Gastroesophageal sphincter (tissue), 4 donors: Measurements from ENCODE around the gene BASP1. TPM values are rescaled to one million over a fixed set of nuclear protein-coding genes. Genes with fewer than 3 reads are reported as not detected.
"Not testable (repeated sequence)": the region's sequence is repeated elsewhere in the genome, so short reads cannot be mapped to it uniquely, and the experiment has no call there.

ENCODE experiments used
- ATAC-seq: fragments of 150-250 bp; one replicate; pipeline ENCODE4 v1.9.1; 2016; ENCODE audit warnings: mild to moderate bottlenecking, moderate library complexity
- H3K27ac ChIP-seq, 4 donors: fragments of 200-600 bp; sonication (generic) in 3 of 4; 1 replicate in 3 of 4; 2 replicates in 1 of 4; pipeline ENCODE4 v1.5.1; 2016 to 2019
- H3K27me3 ChIP-seq: fragments of 200-600 bp; sonication (generic); one replicate; pipeline ENCODE4 v1.5.1; 2019
- H3K36me3 ChIP-seq, 2 donors: fragments of 200-600 bp; sonication (generic); one replicate each; pipeline ENCODE4 v1.5.1; 2019; ENCODE audit warnings: control low read depth in 1 of 2
- H3K4me1 ChIP-seq, 3 donors: fragments of 200-600 bp; sonication (generic); 1 replicate in 2 of 3; 2 replicates in 1 of 3; pipeline ENCODE4 v1.5.1; 2016 to 2019; ENCODE audit warnings: control low read depth in 2 of 3
- H3K4me3 ChIP-seq, 2 donors: fragments of 200-600 bp; sonication (generic); one replicate each; pipeline ENCODE4 v1.5.1; 2019; ENCODE audit warnings: mild to moderate bottlenecking in 1 of 2, moderate library complexity in 1 of 2
- H3K9me3 ChIP-seq, 3 donors: fragments of 200-600 bp; sonication (generic); one replicate each; pipeline ENCODE4 v1.5.1; 2017 to 2019; ENCODE audit warnings: control low read depth in 2 of 3
- EP300 ChIP-seq: sonication (generic); formaldehyde crosslinking; IDR thresholded peaks from one replicate; pipeline ENCODE4 v1.6.1; 2017; ENCODE audit warnings: antibody characterized with exemption, mild to moderate bottlenecking
- POLR2A ChIP-seq, 2 donors: fragments of 450-650 bp; IDR thresholded peaks; one replicate each; pipeline ENCODE4 v1.6.1; 2017; ENCODE audit warnings: antibody characterized with exemption in 2 of 2, mild to moderate bottlenecking in 2 of 2, moderate library complexity in 1 of 2
- POLR2AphosphoS5 ChIP-seq: sonication (generic); formaldehyde crosslinking; IDR thresholded peaks from one replicate; pipeline ENCODE4 v1.6.1; 2017; ENCODE audit warnings: antibody characterized with exemption
- WGBS, 2 donors: methylation state at CpG; one replicate each; pipeline ENCODE4 v1.1.5; 2018; ENCODE audit warnings: low coverage in 1 of 2; 5-methylcytosine and 5-hydroxymethylcytosine counted together
- total RNA-seq, 4 donors: library from RNA; depleted of rRNA; stranded (reverse); fragments of >200 nt; gene quantifications; one replicate each; pipeline ENCODE4 v1.1.0, GENCODE V29; 2016
- TF ChIP-seq, protein P1 (sequence below), 4 experiments: fragments of 200-600 bp in 2 of 4; fragments of 450-650 bp in 2 of 4; sonication (generic) in 1 of 4; IDR thresholded peaks; one replicate each; pipeline ENCODE4 v1.5.1; 2017 to 2019; ENCODE audit warnings: antibody characterized with exemption in 4 of 4, mild to moderate bottlenecking in 2 of 4, moderate library complexity in 2 of 4

Gene BASP1
- total RNA-seq, 4 donors from 2014 or later = 0.31 to 12.9 (median 5.5) TPM

DNA sequence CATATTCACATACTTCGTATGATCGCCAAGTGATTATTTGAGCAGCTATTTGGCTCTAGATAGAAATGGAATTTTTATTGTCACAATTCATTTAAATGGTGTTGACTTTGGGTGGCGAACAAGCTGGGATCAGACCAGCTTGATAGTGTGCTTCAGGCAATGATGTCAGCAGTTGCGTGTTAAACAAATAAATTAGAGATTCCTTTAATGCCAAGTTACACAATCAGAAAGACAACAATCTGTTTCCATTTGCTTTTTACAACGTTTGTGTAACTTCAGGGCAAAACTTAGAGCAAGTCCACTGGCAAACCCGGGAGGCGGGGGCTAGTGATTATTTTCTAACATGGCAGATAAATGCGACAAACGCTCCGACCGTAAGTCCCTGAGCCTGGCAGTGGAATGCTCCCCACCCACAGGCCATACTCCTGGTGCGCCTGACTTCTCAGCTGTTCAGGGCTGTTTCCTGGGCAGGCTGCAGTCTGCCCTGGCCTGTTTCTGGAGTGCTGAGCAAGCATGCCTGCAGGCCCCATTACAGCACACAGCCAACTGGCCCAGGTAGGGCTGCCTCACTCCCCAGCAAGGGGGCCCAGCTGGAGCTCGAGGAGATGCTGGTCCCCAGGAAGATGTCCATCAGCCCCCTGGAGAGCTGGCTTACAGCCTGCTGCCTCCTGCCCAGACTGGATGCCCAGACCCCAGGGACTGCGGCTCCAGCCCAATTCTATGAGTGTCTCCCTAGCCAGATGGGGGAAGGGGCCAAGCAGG, 88.7 kb downstream of the BASP1 start:
- H3K9me3 ChIP-seq = no peaks in the 10 kb centered on the region
- 69 to 78% methylated on average over 6 to 9 of the region's 14 CpGs for WGBS, 2 donors
- no peaks in the 10 kb centered on the region for H3K36me3 ChIP-seq
- H3K4me1 ChIP-seq = no peaks in the 10 kb centered on the region
- no peak for ATAC-seq
- H3K27ac ChIP-seq = no peak overlapping the region
- no peak overlapping the region for H3K4me3 ChIP-seq
- TF ChIP-seq POLR2AphosphoS5 = no peak
- no peak for TF ChIP-seq EP300
- no peak for TF ChIP-seq POLR2A (IDR thresholded peaks at IDR 0.05)
- TF ChIP-seq, protein P1, sequence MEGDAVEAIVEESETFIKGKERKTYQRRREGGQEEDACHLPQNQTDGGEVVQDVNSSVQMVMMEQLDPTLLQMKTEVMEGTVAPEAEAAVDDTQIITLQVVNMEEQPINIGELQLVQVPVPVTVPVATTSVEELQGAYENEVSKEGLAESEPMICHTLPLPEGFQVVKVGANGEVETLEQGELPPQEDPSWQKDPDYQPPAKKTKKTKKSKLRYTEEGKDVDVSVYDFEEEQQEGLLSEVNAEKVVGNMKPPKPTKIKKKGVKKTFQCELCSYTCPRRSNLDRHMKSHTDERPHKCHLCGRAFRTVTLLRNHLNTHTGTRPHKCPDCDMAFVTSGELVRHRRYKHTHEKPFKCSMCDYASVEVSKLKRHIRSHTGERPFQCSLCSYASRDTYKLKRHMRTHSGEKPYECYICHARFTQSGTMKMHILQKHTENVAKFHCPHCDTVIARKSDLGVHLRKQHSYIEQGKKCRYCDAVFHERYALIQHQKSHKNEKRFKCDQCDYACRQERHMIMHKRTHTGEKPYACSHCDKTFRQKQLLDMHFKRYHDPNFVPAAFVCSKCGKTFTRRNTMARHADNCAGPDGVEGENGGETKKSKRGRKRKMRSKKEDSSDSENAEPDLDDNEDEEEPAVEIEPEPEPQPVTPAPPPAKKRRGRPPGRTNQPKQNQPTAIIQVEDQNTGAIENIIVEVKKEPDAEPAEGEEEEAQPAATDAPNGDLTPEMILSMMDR (IDR thresholded peaks at IDR 0.05) = no peak
- peaks cover 6% of the 10 kb centered on the region for H3K27me3 ChIP-seq

DNA sequence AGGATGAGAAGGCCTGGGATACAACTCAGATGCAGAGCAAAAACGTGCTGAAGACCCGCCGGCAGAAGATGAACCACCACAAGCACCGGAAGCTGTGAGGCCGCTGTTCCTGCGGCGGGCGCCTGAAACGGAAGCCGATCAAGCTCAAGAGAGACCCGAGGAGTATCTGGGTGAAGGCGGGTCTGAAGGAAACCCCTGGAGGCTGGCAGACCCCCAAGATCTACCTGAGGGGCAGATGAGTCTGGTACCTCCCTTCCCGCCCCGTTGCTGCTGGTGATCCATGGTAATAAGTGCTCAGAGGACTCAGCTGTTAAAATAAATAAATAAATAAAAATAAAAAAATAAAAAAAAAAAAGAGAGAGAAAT, 89.3 kb downstream of the BASP1 start:
- Histone ChIP-seq H3K9me3 (no peaks in the 10 kb centered on the region), H3K27me3 (peaks cover 6% of the 10 kb centered on the region), H3K36me3 (no peaks in the 10 kb centered on the region), H3K4me3 (no peak overlapping the region), H3K4me1 (no peaks in the 10 kb centered on the region), H3K27ac (no peak overlapping the region)
- no peak for ATAC-seq
- TF ChIP-seq POLR2AphosphoS5 (no peak), EP300 (no peak), POLR2A (IDR thresholded peaks at IDR 0.05) (no peak)
- TF ChIP-seq, protein P1 (IDR thresholded peaks at IDR 0.05) = no peak
- WGBS, 2 donors = no CpG with 5 or more reads among the region's 14 CpGs

DNA sequence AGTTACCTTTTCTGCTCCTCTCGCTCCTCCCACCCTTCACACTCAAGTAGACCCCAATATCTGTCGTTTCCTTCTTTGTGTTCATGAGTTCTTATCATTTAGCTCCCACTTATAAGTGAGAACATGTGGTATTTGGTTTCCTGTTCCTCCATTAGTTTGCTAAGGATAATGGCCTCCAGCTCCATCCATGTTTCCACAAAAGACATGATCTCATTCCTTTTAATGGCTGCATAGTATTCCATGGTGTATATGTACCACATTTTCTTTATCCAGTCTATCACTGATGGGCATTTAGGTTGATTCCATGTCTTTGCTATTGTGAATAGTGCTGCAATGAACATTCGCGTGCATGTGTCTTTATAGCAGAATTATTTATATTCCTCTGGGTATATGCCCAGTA, 90.0 kb downstream of the BASP1 start:
- not testable (repeated sequence) for H3K27me3 ChIP-seq, H3K9me3 ChIP-seq, ATAC-seq, H3K4me3 ChIP-seq, H3K27ac ChIP-seq, H3K36me3 ChIP-seq, H3K4me1 ChIP-seq
- WGBS, 2 donors = 80 to 85% methylated on average over 1 to 4 of the region's 4 CpGs

DNA sequence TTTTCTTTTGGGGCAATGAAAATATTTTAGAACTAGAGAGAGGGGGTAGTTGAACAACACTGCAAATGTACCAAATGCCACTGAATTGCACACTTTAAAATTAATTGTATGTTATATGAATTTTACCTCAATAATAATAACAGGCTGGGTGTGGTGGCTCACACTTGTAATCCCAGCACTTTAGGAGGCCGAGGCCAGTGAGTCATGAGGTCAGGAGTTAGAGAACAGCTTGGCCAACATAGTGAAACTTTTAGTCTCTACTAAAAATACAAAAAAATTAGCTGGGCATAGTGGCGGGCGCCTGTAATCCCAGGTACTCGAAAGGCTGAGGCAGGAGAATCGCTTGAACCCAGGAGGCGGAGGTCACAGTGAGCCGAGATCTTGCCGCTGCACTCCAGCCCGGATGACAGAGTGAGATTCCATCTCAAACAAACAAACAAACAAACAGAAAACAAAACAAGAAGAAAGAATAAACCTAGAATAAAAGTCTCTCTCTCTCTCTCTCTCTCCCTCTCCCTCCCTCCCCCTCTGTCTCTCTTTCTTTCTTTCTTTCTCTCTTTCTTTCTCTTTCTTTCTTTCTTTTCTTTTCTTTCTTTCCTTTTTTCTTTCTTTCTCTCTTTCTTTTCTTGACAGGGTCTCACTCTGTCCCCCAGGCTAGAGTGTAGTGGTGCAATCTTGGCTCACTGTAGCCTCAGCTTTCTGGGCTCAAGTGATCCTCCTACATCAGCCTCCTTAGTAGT, 91.1 kb downstream of the BASP1 start:
- TF ChIP-seq POLR2A (IDR thresholded peaks at IDR 0.05) (no peak), POLR2AphosphoS5 (no peak), EP300 (no peak)
- TF ChIP-seq, protein P1 (IDR thresholded peaks at IDR 0.05) = no peak
- Histone ChIP-seq H3K9me3 (no peaks in the 10 kb centered on the region), H3K27ac (no peak overlapping the region), H3K4me1 (no peaks in the 10 kb centered on the region), H3K4me3 (no peak overlapping the region), H3K27me3 (peaks cover 6% of the 10 kb centered on the region), H3K36me3 (no peaks in the 10 kb centered on the region)
- ATAC-seq = no peak
- WGBS, 2 donors = 68 to 83% methylated on average over 8 to 9 of the region's 9 CpGs

DNA sequence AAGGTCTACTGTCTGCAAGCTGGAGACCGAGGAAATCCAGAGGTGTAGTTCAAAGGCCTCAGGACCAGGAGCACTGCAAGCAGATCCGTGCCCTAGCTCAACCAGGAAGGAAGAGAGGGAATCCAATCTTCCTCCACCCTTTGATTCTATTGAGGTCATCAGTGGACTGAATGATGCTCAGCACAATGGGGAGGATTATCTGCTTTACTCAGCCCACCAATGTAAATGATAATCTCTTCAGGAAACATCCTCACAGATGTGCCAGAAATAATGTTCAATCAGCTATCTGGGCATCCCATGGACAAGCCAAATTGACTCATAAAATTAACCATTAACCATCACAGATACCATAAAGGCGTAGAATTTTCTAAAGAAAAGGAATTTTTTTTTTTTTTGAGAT, 92.0 kb downstream of the BASP1 start:
- Histone ChIP-seq H3K36me3 (no peaks in the 10 kb centered on the region), H3K27ac (no peak overlapping the region), H3K4me3 (no peak overlapping the region), H3K4me1 (no peaks in the 10 kb centered on the region), H3K9me3 (no peaks in the 10 kb centered on the region), H3K27me3 (peaks cover 6% of the 10 kb centered on the region)
- WGBS, 2 donors = 72 to 80% methylated on average over 2 to 3 of the region's 3 CpGs
- no peak for ATAC-seq
- TF ChIP-seq POLR2A (IDR thresholded peaks at IDR 0.05) = no peak
- TF ChIP-seq, protein P1 (IDR thresholded peaks at IDR 0.05) = no peak
- TF ChIP-seq POLR2AphosphoS5 = no peak
- no peak for TF ChIP-seq EP300

DNA sequence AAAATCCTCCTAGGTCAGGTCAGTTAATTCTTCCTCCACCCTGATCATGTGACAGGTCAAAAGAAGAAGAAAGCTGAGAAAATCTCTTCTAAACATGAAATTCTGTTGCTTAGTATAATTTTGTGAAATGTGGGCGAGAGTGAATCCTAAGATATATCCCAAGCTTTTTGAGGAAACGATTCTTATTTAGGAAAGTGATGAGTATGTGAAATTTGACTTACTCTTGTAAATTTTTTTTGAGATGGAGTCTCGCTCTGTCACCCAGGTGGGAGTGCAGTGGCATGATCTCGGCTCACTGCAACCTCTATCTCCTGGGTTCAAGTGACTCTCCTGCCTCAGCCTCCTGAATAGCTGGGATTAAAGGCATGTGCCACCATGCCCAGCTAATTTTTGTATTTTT, 93.1 kb downstream of the BASP1 start:
- not testable (repeated sequence) for ATAC-seq, H3K4me1 ChIP-seq, H3K4me3 ChIP-seq, H3K36me3 ChIP-seq, H3K27ac ChIP-seq, H3K27me3 ChIP-seq, H3K9me3 ChIP-seq
- 88 to 92% methylated on average over 4 of the region's 4 CpGs for WGBS, 2 donors

DNA sequence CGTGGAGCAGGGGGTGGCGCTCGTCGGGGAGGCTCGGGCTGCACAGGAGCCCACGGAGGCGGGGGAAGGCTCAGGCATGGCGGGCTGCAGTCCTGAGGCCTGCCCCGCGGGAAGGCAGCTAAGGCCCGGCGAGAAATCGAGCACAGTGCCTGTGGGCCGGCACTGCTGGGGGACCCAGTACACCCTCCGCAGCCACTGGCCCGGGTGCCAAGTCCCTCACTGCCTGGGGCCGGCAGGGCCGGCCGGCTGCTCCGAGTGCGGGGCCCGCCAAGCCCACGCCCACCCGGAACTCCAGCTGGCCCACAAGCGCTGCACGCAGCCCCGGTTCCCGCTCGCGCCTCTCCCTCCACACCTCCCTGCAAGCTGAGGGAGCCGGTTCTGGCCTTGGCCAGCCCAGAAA, 94.4 kb downstream of the BASP1 start:
- H3K4me1 ChIP-seq, H3K4me3 ChIP-seq, H3K27me3 ChIP-seq, H3K9me3 ChIP-seq, H3K36me3 ChIP-seq, ATAC-seq, H3K27ac ChIP-seq: not testable (repeated sequence)
- 90% methylated on average over 2 of the region's 31 CpGs; no CpG with 5 or more reads in 1 of the 2 donors for WGBS, 2 donors
